Measurements from ENCODE around the gene CHMP1B.

Gene CHMP1B

DNA sequence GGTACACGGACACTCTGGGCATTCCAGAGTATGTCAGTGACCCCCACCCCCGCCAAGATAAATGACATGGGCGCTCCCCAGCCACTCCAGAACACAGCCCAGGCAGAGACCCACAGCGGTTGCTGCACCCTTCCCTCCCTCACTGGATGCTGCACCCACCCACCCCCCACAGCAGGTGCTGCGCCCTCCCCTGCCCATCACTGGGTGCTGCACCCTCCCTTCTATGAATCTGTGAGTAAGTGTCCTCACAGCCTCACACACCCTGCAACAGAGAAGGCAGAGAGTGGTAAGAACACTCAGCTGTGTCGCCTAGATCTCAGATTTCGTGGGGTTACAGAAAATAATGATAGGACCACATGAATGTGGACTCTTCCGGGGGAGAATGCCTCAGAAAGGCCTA, 23.5 kb downstream of the CHMP1B start:
- POLR2A ChIA-PET, result no interaction called here
- no peak for DNase-seq (ENCODE audit: extremely low spot score)
- TF ChIP-seq, protein P1, sequence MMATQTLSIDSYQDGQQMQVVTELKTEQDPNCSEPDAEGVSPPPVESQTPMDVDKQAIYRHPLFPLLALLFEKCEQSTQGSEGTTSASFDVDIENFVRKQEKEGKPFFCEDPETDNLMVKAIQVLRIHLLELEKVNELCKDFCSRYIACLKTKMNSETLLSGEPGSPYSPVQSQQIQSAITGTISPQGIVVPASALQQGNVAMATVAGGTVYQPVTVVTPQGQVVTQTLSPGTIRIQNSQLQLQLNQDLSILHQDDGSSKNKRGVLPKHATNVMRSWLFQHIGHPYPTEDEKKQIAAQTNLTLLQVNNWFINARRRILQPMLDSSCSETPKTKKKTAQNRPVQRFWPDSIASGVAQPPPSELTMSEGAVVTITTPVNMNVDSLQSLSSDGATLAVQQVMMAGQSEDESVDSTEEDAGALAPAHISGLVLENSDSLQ (IDR thresholded peaks at IDR 0.05), result no peak
- TF ChIP-seq FOXK2 (IDR thresholded peaks at IDR 0.05) (no peak), NFRKB (IDR thresholded peaks at IDR 0.05) (no peak), SUZ12 (IDR thresholded peaks at IDR 0.05) (no peak), ZNF384 (IDR thresholded peaks at IDR 0.05) (no peak), HDGF (IDR thresholded peaks at IDR 0.05; ENCODE audit: borderline replicate concordance) (no peak), SP1 (IDR thresholded peaks at IDR 0.05) (no peak), L3MBTL2 (conservative IDR thresholded peaks at IDR 0.05) (no peak), LEF1 (IDR thresholded peaks at IDR 0.05; ENCODE audit: borderline replicate concordance) (no peak), CTBP1 (IDR thresholded peaks at IDR 0.05; ENCODE audit: borderline replicate concordance) (no peak)
- CTCF ChIA-PET, result no interaction called here

DNA sequence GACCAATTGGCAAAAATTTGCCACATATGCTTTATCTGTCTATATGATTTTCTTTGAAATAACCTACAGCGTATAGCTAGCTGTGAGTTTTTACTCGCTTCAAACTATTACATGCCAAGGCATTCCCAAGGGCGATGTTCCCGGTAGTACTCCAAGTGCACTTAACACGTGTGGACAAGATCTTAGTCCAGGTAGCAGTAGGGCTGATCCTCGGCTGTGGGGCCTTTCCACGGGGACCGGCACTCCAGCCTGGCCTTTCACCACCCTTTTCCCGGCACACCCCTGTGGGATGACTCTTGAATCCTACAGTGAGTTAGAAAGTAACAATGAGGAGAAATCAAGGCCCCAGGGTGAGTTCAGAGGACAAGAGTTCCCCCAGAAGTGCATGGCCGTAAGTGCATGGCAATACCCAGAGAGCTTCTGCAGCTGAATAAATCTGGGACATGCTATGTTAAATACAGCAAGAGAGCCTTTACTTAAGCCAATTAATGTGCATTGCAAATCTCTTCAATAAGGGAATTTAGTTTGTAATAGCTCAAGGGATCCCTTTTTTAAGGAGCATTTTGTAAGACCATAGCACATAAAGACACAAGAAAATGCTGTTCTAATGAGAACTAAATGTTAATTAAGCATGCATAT, 26.4 kb downstream of the CHMP1B start:
- POLR2A ChIA-PET, result no interaction called here
- CTCF ChIA-PET, result no interaction called here
- TF ChIP-seq HDGF (IDR thresholded peaks at IDR 0.05; ENCODE audit: borderline replicate concordance), result no peak
- TF ChIP-seq TARDBP (IDR thresholded peaks at IDR 0.05), result no peak
- TF ChIP-seq, protein P1 (IDR thresholded peaks at IDR 0.05), result no peak
- no peak for TF ChIP-seq ELF4 (IDR thresholded peaks at IDR 0.05)
- no peak for TF ChIP-seq BHLHE40 (IDR thresholded peaks at IDR 0.05; ENCODE audit: borderline replicate concordance)
- no peak for TF ChIP-seq FOXK2 (IDR thresholded peaks at IDR 0.05)
- no peak for TF ChIP-seq LEF1 (IDR thresholded peaks at IDR 0.05; ENCODE audit: borderline replicate concordance)
- TF ChIP-seq ARNT (IDR thresholded peaks at IDR 0.05), result no peak
- DNase-seq (ENCODE audit: extremely low spot score), result no peak

GRCh38 chr18:11880586-11881304, 29.5 kb downstream of the CHMP1B start:
- CTCF ChIA-PET, result no interaction called here
- TF ChIP-seq FOXM1 (IDR thresholded peaks at IDR 0.05; ENCODE audit: borderline replicate concordance), result no peak
- no peak for TF ChIP-seq SP1 (IDR thresholded peaks at IDR 0.05)
- no peak for TF ChIP-seq NFRKB (IDR thresholded peaks at IDR 0.05)
- no peak for TF ChIP-seq HDGF (IDR thresholded peaks at IDR 0.05; ENCODE audit: borderline replicate concordance)
- TF ChIP-seq SUZ12 (IDR thresholded peaks at IDR 0.05), result no peak
- no peak for TF ChIP-seq LEF1 (IDR thresholded peaks at IDR 0.05; ENCODE audit: borderline replicate concordance)
- no peak for TF ChIP-seq ZNF384 (IDR thresholded peaks at IDR 0.05)
- no peak for TF ChIP-seq FOXA1 (IDR thresholded peaks at IDR 0.05)
- no peak for TF ChIP-seq ELF4 (IDR thresholded peaks at IDR 0.05)
- TF ChIP-seq L3MBTL2 (conservative IDR thresholded peaks at IDR 0.05), result no peak
- TF ChIP-seq, protein P1 (IDR thresholded peaks at IDR 0.05), result no peak
- TF ChIP-seq ARNT (IDR thresholded peaks at IDR 0.05), result no peak
- TF ChIP-seq TARDBP (IDR thresholded peaks at IDR 0.05), result no peak
- no peak for TF ChIP-seq BHLHE40 (IDR thresholded peaks at IDR 0.05; ENCODE audit: borderline replicate concordance)
- TF ChIP-seq CTBP1 (IDR thresholded peaks at IDR 0.05; ENCODE audit: borderline replicate concordance), result no peak
- TF ChIP-seq FOXK2 (IDR thresholded peaks at IDR 0.05), result no peak
- no peak for DNase-seq (ENCODE audit: extremely low spot score)
- POLR2A ChIA-PET, result no interaction called here

DNA sequence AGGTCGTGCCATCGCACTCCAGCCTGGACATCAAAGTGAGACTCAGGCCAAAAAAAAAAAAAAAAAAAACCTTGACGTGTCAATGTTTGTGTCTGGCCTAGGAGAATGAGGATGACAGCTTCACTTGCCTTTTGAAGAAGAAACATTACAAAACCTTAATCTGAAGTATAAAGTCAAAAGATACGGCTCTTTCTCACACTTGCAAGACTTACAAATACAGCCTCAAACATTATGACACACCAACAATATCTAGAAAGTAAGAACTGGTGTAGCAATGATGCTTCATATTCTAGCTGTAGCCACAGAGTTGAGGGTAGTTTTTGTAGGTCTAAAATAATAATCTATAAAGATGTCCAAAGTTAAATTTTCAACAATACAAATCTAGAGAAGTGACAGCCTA, 31.4 kb downstream of the CHMP1B start:
- POLR2A ChIA-PET, result no interaction called here

GRCh38 chr18:11883153-11883552, 31.9 kb downstream of the CHMP1B start:
- POLR2A ChIA-PET, result no interaction called here
- no peak for TF ChIP-seq ARNT (IDR thresholded peaks at IDR 0.05)
- TF ChIP-seq NFRKB (IDR thresholded peaks at IDR 0.05), result no peak
- TF ChIP-seq FOXA1 (IDR thresholded peaks at IDR 0.05), result no peak
- TF ChIP-seq, protein P1 (IDR thresholded peaks at IDR 0.05), result no peak
- no peak for TF ChIP-seq TARDBP (IDR thresholded peaks at IDR 0.05)
- TF ChIP-seq L3MBTL2 (conservative IDR thresholded peaks at IDR 0.05), result no peak
- TF ChIP-seq HDGF (IDR thresholded peaks at IDR 0.05; ENCODE audit: borderline replicate concordance), result no peak
- TF ChIP-seq ZNF384 (IDR thresholded peaks at IDR 0.05), result no peak
- no peak for TF ChIP-seq FOXM1 (IDR thresholded peaks at IDR 0.05; ENCODE audit: borderline replicate concordance)
- TF ChIP-seq CTBP1 (IDR thresholded peaks at IDR 0.05; ENCODE audit: borderline replicate concordance), result no peak
- TF ChIP-seq FOXK2 (IDR thresholded peaks at IDR 0.05), result no peak
- TF ChIP-seq LEF1 (IDR thresholded peaks at IDR 0.05; ENCODE audit: borderline replicate concordance), result no peak
- no peak for TF ChIP-seq SP1 (IDR thresholded peaks at IDR 0.05)
- no peak for TF ChIP-seq ELF4 (IDR thresholded peaks at IDR 0.05)
- TF ChIP-seq SUZ12 (IDR thresholded peaks at IDR 0.05), result no peak
- TF ChIP-seq BHLHE40 (IDR thresholded peaks at IDR 0.05; ENCODE audit: borderline replicate concordance), result no peak
- CTCF ChIA-PET, result no interaction called here
- DNase-seq (ENCODE audit: extremely low spot score), result no peak

More for the DNA sequence above, 31.4 kb downstream of the CHMP1B start:
- no peak for DNase-seq (ENCODE audit: extremely low spot score)
- CTCF ChIA-PET, result no interaction called here
- TF ChIP-seq NFRKB (IDR thresholded peaks at IDR 0.05) (no peak), ZNF384 (IDR thresholded peaks at IDR 0.05) (no peak), BHLHE40 (IDR thresholded peaks at IDR 0.05; ENCODE audit: borderline replicate concordance) (no peak), TARDBP (IDR thresholded peaks at IDR 0.05) (no peak), FOXA1 (IDR thresholded peaks at IDR 0.05) (no peak), HDGF (IDR thresholded peaks at IDR 0.05; ENCODE audit: borderline replicate concordance) (no peak), LEF1 (IDR thresholded peaks at IDR 0.05; ENCODE audit: borderline replicate concordance) (no peak), ELF4 (IDR thresholded peaks at IDR 0.05) (no peak), SUZ12 (IDR thresholded peaks at IDR 0.05) (no peak), SP1 (IDR thresholded peaks at IDR 0.05) (no peak), ARNT (IDR thresholded peaks at IDR 0.05) (no peak), CTBP1 (IDR thresholded peaks at IDR 0.05; ENCODE audit: borderline replicate concordance) (no peak), FOXK2 (IDR thresholded peaks at IDR 0.05) (no peak), FOXM1 (IDR thresholded peaks at IDR 0.05; ENCODE audit: borderline replicate concordance) (no peak), L3MBTL2 (conservative IDR thresholded peaks at IDR 0.05) (no peak)
- TF ChIP-seq, protein P1 (IDR thresholded peaks at IDR 0.05), result no peak

All from HEK293T (cell line).